ENCODE data around the gene CPXM2.

GRCh38 chr10:123889821-123890220, 1.8 kb downstream of the CPXM2 start:
- TF ChIP-seq MAX (IDR thresholded peaks at IDR 0.05) (no peak), CTCF (IDR thresholded peaks at IDR 0.05; ENCODE audit: low read depth, low read length, missing input control) (no peak), SP1 (IDR thresholded peaks at IDR 0.05) (no peak), RAD21 (IDR thresholded peaks at IDR 0.05) (no peak), EGR1 (IDR thresholded peaks at IDR 0.05; ENCODE audit: low read depth in 2 of 2) (no peak), FOXA1 (IDR thresholded peaks at IDR 0.05) (no peak), REST (IDR thresholded peaks at IDR 0.05) (no peak), JUND (IDR thresholded peaks at IDR 0.05) (no peak), TAF1 (conservative IDR thresholded peaks at IDR 0.05) (no peak), YY1 (IDR thresholded peaks at IDR 0.05) (no peak), ATF3 (IDR thresholded peaks at IDR 0.05) (no peak), GABPA (IDR thresholded peaks at IDR 0.05 in 1 of 2, conservative IDR thresholded peaks at IDR 0.05 in 1 of 2) (no peak)
